ENCODE measurements around the gene PWP1. TPM values are rescaled to one million over a fixed set of nuclear protein-coding genes. Genes with fewer than 3 reads are reported as not detected.

Gene PWP1
- total RNA-seq, 2 experiments from 2014 or later, result 32.9 to 37.3 TPM

DNA sequence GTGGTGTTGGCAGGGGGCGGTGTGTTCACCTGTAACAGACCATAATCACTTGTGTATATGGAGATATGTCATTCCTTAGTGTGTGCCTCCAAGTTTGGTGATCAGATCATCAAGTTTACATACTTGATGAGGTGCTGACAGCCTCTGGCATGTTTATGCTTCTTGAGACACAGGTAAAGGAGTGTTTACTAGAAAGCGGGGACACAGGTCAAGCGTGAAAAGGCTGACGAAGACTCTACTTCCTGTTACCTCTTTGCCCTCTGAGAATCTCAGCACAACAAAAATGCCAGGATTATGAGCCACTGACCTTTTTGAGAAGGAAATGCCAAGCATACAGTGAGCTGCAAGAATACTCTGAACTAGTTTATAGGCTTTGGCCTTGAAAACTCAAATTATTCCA, 45.8 kb downstream of the PWP1 start:
- no peak overlapping the region for H3K4me3 Mint-ChIP-seq
- H3K27ac Mint-ChIP-seq, result no peak overlapping the region
- POLR2A ChIA-PET, result interaction anchor here (1.0 kb wide), 1 partner anchor 45 kb away, joined by 3 read pairs; the partner anchor contains the start of gene PWP1
- ATAC-seq (ENCODE audit: low read depth), result no peak
- no peaks in the 10 kb centered on the region for H3K9me3 Mint-ChIP-seq
- H3K36me3 Mint-ChIP-seq, result peaks cover 16% of the 10 kb centered on the region
- DNase-seq, result no peak
- no peaks in the 10 kb centered on the region for H3K27me3 Mint-ChIP-seq
- H3K4me1 Mint-ChIP-seq, result peaks cover 2% of the 10 kb centered on the region

DNA sequence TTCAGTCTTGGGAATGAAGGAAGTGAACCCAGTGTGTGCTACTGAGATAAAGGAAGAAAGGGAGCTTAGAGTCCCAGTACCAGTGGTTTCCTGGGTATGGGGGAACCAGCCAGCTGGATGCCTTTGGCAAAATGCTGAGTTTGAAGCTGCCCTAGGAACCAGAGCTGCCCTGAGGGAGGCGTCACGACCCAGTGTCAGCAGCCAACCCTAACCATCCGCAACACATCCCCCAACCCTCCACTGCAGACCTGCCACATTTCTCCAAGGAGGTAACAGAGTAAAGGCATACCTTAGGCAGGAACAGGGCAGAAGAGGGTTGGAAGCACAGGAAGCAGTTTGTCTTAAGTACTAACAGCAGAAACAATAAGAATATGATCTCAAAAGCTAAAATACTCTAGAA, 46.8 kb downstream of the PWP1 start:
- no peaks in the 10 kb centered on the region for H3K27me3 Mint-ChIP-seq
- DNase-seq, result no peak
- POLR2A ChIA-PET, result interaction anchor here (1.0 kb wide), 1 partner anchor 46 kb away, joined by 3 read pairs; the partner anchor contains the start of gene PWP1
- peaks cover 10% of the 10 kb centered on the region for H3K4me1 Mint-ChIP-seq
- H3K36me3 Mint-ChIP-seq, result peaks cover 20% of the 10 kb centered on the region
- no peak for ATAC-seq (ENCODE audit: low read depth)
- no peaks in the 10 kb centered on the region for H3K9me3 Mint-ChIP-seq
- no peak overlapping the region for H3K27ac Mint-ChIP-seq
- H3K4me3 Mint-ChIP-seq, result no peak overlapping the region

DNA sequence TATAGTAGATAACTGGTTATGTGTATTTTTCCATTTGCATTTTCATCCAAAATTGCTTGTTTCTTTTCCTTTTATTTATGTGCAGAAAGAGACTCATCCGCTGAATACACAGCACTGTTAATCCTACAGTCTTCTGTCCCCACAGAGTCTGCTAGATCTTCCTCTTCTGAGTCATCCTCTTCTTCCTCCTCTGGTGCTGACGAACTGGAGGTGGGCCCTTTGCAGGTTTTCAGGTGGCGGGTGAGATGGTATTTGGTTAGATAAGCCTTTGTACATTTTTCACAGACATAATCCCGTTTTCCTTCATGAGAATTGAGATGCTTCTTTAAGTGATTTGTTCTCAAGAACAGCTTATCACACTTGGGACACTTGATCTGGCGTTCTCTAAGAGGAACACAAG, 48.5 kb downstream of the PWP1 start:
- Mint-ChIP-seq H3K4me1 (peaks cover 11% of the 10 kb centered on the region), H3K27me3 (no peaks in the 10 kb centered on the region), H3K36me3 (peaks cover 28% of the 10 kb centered on the region), H3K27ac (no peak overlapping the region), H3K9me3 (no peaks in the 10 kb centered on the region), H3K4me3 (no peak overlapping the region)
- ATAC-seq (ENCODE audit: low read depth) (no peak), DNase-seq (no peak)
- POLR2A ChIA-PET, result no interaction called here

DNA sequence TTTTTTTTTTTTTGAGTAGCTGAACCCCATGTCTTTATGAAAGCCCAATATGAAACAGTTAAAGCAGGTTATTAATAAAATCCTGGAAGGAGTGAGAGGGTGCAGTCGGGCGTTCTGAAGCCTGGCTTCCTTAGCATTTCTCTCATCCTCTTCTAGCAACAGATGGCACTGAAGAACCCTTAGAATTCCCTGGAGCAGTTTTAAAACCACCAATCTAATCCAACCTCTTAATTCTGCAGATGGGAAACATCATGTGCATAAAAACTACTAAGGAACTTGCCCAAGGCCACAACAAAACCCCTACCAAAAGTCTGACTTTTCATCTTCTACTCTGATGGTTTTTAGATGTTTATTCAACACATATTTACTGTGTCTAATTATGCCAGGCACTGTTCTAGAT, 50.2 kb downstream of the PWP1 start:
- H3K4me3 Mint-ChIP-seq, result no peak overlapping the region
- H3K4me1 Mint-ChIP-seq, result peaks cover 9% of the 10 kb centered on the region
- DNase-seq (no peak), ATAC-seq (ENCODE audit: low read depth) (no peak)
- no peaks in the 10 kb centered on the region for H3K9me3 Mint-ChIP-seq
- H3K27ac Mint-ChIP-seq, result no peak overlapping the region
- POLR2A ChIA-PET, result no interaction called here
- peaks cover 29% of the 10 kb centered on the region for H3K36me3 Mint-ChIP-seq
- H3K27me3 Mint-ChIP-seq, result no peaks in the 10 kb centered on the region

DNA sequence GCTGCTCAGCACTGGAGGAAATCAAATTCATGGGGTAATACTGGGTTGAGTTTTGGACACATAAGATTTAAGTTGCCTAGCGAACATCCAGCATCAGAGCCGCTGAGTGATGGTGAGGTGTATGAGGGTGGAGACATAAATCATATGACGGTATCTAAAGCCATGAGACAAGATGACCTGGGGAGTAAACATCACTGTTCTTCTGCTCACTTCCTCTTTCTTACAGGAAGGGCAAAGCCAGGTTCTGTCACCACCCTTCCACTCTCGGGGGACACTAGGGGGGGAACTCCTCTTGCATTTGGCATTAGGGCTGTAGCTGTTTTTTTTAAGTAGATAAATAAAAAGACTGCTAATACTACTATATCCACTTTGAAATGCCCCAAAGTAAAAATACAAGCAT, 51.3 kb downstream of the PWP1 start:
- H3K9me3 Mint-ChIP-seq, result no peaks in the 10 kb centered on the region
- ATAC-seq (ENCODE audit: low read depth) (peak; percentile 33), DNase-seq (no peak)
- peaks cover 35% of the 10 kb centered on the region for H3K36me3 Mint-ChIP-seq
- POLR2A ChIA-PET, result interaction anchor here (0.9 kb wide), 1 partner anchor 23 kb away, joined by 3 read pairs; no protein-coding TSS in a partner anchor
- H3K27me3 Mint-ChIP-seq, result no peaks in the 10 kb centered on the region
- H3K27ac Mint-ChIP-seq, result no peak overlapping the region
- peaks cover 9% of the 10 kb centered on the region for H3K4me1 Mint-ChIP-seq
- H3K4me3 Mint-ChIP-seq, result no peak overlapping the region

DNA sequence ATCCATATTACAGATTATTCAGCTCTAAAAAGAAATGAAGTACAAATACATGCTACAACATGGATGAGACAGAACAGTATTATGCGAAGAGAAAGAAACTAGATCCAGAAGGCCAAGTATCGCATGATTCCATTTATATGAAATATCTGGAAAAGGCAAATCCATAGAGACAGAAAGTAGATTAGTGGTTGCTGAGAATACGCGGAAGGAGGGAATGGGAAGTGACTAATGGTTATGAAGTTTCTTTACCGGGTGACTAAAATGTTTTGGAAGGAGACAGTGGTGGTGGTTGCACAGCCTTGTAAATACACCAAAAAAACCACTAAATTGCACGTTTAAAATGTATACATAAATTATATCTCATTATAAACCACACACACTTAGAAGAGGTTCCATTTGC, 62.9 kb downstream of the PWP1 start:
- no peak for ATAC-seq (ENCODE audit: low read depth)
- Mint-ChIP-seq H3K4me3 (no peak overlapping the region), H3K27ac (no peak overlapping the region), H3K27me3 (no peaks in the 10 kb centered on the region), H3K36me3 (peaks cover 21% of the 10 kb centered on the region), H3K4me1 (no peaks in the 10 kb centered on the region), H3K9me3 (no peaks in the 10 kb centered on the region)
- POLR2A ChIA-PET, result interaction anchor here (1.0 kb wide), 1 partner anchor 62 kb away, joined by 3 read pairs; the partner anchor contains the start of gene PWP1
- DNase-seq, result no peak

DNA sequence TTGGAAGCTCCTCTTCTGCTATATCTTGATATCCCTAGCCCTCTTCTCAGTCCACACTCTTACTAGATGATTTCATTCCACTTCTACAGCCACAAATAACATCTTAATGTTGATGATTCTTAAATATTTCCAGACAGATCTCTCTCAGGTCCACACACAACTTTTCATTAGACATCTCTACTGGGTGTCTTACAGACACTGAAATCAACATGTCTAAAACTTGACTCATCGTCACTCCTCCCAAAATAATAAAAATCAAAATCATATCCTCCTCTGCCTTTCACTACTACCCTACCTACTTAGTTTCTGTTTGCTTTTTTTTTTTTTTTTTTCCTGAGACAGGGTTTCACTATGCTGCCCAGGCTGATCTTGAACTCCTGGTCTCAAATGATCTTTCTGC, 63.5 kb downstream of the PWP1 start:
- peaks cover 24% of the 10 kb centered on the region for H3K36me3 Mint-ChIP-seq
- H3K27ac Mint-ChIP-seq, result no peak overlapping the region
- no peaks in the 10 kb centered on the region for H3K9me3 Mint-ChIP-seq
- H3K4me3 Mint-ChIP-seq, result no peak overlapping the region
- POLR2A ChIA-PET, result interaction anchor here (1.6 kb wide), 1 partner anchor 9 kb away, joined by 9 read pairs; no protein-coding TSS in a partner anchor
- H3K27me3 Mint-ChIP-seq, result no peaks in the 10 kb centered on the region
- DNase-seq (no peak), ATAC-seq (ENCODE audit: low read depth) (no peak)
- no peaks in the 10 kb centered on the region for H3K4me1 Mint-ChIP-seq

DNA sequence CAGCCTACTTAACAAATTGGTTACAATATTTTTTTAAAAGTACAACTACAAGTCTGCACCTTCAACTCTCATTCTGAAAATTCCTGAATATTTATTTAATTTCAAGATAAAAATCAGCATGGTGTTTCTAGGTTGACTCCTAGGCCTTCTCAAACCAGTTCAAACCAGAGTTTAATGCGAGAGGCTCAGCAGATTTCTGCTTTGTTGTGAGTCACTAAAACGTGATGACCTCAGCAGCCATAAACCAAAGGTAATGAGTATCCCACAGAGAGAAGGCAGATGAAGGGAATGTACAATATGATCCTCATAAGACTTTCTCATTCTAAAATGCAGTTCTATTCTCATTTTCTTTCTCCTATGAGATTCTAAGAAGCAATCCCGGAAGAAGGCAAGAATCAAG, 73.8 kb downstream of the PWP1 start:
- POLR2A ChIA-PET, result interaction anchor here (0.8 kb wide), 1 partner anchor 22 kb away, joined by 3 read pairs; no protein-coding TSS in a partner anchor
- ATAC-seq (ENCODE audit: low read depth) (no peak), DNase-seq (no peak)
- peaks cover 3% of the 10 kb centered on the region for H3K36me3 Mint-ChIP-seq
- peaks cover 26% of the 10 kb centered on the region for H3K4me1 Mint-ChIP-seq
- H3K4me3 Mint-ChIP-seq, result peak overlapping the region; percentile 92
- peaks cover 4% of the 10 kb centered on the region for H3K27me3 Mint-ChIP-seq
- H3K9me3 Mint-ChIP-seq, result peaks cover 1% of the 10 kb centered on the region
- peak overlapping the region; percentile 65 for H3K27ac Mint-ChIP-seq

DNA sequence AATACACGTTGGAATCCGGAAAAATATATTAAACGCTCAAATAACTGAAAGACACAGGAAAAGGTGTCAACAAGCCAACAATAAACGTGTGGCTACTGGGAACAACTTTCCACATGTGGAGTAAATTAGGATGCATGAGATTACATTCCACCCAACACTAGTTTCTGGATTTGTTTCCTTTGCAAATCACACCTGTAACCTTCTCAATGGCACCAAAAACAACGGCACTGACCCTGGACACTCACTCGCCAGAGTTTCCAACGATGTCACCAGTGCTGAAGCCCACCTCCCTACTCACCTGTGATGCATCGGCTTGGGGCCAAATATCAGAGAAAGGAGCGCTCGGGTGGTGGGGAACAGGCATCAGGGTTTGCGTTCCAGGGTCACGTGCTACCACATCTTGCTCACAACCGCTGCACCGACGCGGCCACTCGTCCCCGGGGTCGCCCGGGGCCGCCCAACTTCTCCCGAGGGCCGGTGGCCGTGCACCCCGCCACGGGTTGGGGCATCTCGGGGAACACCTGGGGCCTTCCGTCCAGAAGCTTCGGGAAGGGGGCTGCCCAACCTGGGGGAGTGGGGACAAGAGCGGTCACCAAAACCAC, 74.7 kb downstream of the PWP1 start:
- Mint-ChIP-seq H3K4me3 (peak overlapping the region; percentile 92), H3K36me3 (peaks cover 3% of the 10 kb centered on the region), H3K9me3 (peaks cover 1% of the 10 kb centered on the region), H3K27ac (peak overlapping the region; percentile 86), H3K27me3 (peaks cover 4% of the 10 kb centered on the region), H3K4me1 (peaks cover 26% of the 10 kb centered on the region)
- POLR2A ChIA-PET, result interaction anchor here (1.1 kb wide), 1 partner anchor 74 kb away, joined by 4 read pairs; no protein-coding TSS in a partner anchor
- DNase-seq (peak; percentile 64), ATAC-seq (ENCODE audit: low read depth) (peak; percentile 9)

DNA sequence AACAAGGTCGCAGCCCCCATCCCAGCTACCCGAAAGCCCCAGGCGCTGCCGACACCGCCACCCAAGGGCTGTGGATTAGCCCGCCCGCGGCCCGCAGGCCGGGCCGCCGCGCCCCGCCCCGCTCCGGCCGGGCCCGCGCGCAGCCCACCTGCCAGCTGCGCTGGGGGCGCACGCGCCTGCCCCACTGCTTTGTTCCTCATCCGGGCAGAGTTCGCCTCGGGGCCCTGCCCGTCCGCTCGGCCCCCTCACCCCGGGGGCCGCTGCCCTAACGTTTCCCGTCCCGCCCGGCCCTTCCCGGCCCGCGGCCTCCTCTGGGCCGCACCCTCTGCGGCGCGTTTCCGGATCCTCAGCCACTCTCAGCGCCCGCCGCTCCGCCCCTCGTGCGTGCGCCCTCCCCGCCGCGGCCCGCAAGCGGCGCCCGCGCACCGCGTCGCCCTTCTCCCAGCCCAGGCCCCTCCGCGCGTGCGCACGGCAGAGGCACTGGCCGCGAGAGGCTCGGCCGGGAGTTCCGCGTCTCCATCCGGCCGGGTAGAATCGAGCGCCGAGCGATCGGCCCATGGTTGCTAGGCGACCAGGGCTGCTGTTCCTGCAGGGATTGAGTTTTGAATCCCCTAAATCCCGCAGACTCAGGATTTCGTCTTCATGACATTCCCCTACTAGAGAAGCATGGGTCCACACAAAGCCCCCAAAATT, 75.4 kb downstream of the PWP1 start, which contains the start of gene PRDM4:
PRDM4 (minus strand) TSS at position 329 of the 693 bp plus-strand sequence. CDS start 622 bp downstream, outside the sequence.
- H3K4me1 Mint-ChIP-seq, result peaks cover 26% of the 10 kb centered on the region
- H3K9me3 Mint-ChIP-seq, result peaks cover 1% of the 10 kb centered on the region
- H3K27me3 Mint-ChIP-seq, result peaks cover 4% of the 10 kb centered on the region
- peak within 1 kb of the TSS; percentile 92 for H3K4me3 Mint-ChIP-seq
- H3K27ac Mint-ChIP-seq, result peak within 1 kb of the TSS; percentile 86
- ATAC-seq (ENCODE audit: low read depth) (peak; percentile 96), DNase-seq (peak; percentile 96)
- POLR2A ChIA-PET, result interaction anchor here (1.1 kb wide), 1 partner anchor 75 kb away, joined by 4 read pairs; no protein-coding TSS in a partner anchor
- peaks cover 3% of the 10 kb centered on the region for H3K36me3 Mint-ChIP-seq

DNA sequence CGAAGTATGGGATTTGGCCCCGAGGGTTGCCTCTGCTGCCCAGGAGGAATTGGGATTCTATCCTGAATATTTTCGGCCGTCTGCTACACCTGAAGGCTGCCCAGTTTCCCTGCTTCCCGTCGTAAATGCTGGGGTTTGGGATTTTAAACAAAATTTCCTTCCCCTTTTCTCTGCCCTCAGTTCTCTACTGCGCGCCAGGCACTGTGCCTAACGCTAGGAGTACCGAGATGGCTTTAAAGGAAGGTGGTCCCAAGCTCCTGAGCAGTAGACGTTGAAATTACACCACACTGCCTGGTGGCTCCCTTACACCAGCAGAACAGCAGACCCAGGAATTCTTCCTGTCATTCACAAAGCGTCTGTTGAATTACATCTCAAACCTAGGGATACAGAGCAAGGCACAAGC, 75.9 kb downstream of the PWP1 start:
- H3K4me1 Mint-ChIP-seq, result peaks cover 26% of the 10 kb centered on the region
- ATAC-seq (ENCODE audit: low read depth), result no peak
- no peak for DNase-seq
- peak overlapping the region; percentile 83 for H3K4me3 Mint-ChIP-seq
- no peak overlapping the region for H3K27ac Mint-ChIP-seq
- POLR2A ChIA-PET, result no interaction called here
- H3K36me3 Mint-ChIP-seq, result peaks cover 2% of the 10 kb centered on the region
- peaks cover 9% of the 10 kb centered on the region for H3K27me3 Mint-ChIP-seq
- peaks cover 1% of the 10 kb centered on the region for H3K9me3 Mint-ChIP-seq

Measured in activated naive CD8-positive, alpha-beta T cell treated with anti-CD3 and anti-CD28 coated beads, Interleukin-2, amount 10 ng/mL, durations not matched to agents 7 days and 5 days (primary cell).